GM15510 (cell line): ENCODE data around the gene MCRIP2.

Experiments used
- POLR2A ChIP-seq: IDR thresholded peaks from 3 replicates; pipeline ENCODE4 v1.6.1; 2011; ENCODE audit warnings: borderline replicate concordance; ENCODE audit not compliant: insufficient read length; ENCODE audit errors: extremely low read depth

Gene MCRIP2

GRCh38 chr16:646679-647172 lies 5.1 kb downstream of the MCRIP2 start:
- TF ChIP-seq POLR2A = no peak

- TF ChIP-seq POLR2A = peak; percentile 13
Measured at GRCh38 chr16:647173-647902, 5.7 kb downstream of the MCRIP2 start.

GRCh38 chr16:648071-648780 lies 6.6 kb downstream of the MCRIP2 start:
- peak; percentile 13 for TF ChIP-seq POLR2A

GRCh38 chr16:648781-649589 lies 7.4 kb downstream of the MCRIP2 start, which contains the start of gene WDR90:
WDR90 (plus strand) TSS chr16:649365; CDS start chr16:649417, 52 bp downstream.
- peak; percentile 63 for TF ChIP-seq POLR2A

- no peak for TF ChIP-seq POLR2A
Measured at GRCh38 chr16:649631-650030, 8.0 kb downstream of the MCRIP2 start.

- TF ChIP-seq POLR2A = no peak
Measured at GRCh38 chr16:651844-652243, 10.2 kb downstream of the MCRIP2 start.

- no peak for TF ChIP-seq POLR2A
Measured at GRCh38 chr16:652454-653305, 11.1 kb downstream of the MCRIP2 start.

GRCh38 chr16:654034-654433 lies 12.4 kb downstream of the MCRIP2 start:
- TF ChIP-seq POLR2A = no peak

GRCh38 chr16:657487-657886 lies 15.9 kb downstream of the MCRIP2 start:
- no peak for TF ChIP-seq POLR2A

GRCh38 chr16:658679-659571 lies 17.3 kb downstream of the MCRIP2 start:
- TF ChIP-seq POLR2A = no peak

GRCh38 chr16:659618-660017 lies 18.0 kb downstream of the MCRIP2 start:
- no peak for TF ChIP-seq POLR2A

- no peak for TF ChIP-seq POLR2A
Measured at GRCh38 chr16:660132-660458, 18.5 kb downstream of the MCRIP2 start.

GRCh38 chr16:660459-661183 lies 19.0 kb downstream of the MCRIP2 start:
- TF ChIP-seq POLR2A = peak; percentile 30
